Measurements from ENCODE around the gene LCN2.
A peak's percentile ranks its signal among the peaks of the same experiment; 100 is the strongest.

LCN2 gene

GRCh38 chr9:128151309-128152132 lies 2.3 kb downstream of the LCN2 start:
- DNase-seq: no peak

DNA sequence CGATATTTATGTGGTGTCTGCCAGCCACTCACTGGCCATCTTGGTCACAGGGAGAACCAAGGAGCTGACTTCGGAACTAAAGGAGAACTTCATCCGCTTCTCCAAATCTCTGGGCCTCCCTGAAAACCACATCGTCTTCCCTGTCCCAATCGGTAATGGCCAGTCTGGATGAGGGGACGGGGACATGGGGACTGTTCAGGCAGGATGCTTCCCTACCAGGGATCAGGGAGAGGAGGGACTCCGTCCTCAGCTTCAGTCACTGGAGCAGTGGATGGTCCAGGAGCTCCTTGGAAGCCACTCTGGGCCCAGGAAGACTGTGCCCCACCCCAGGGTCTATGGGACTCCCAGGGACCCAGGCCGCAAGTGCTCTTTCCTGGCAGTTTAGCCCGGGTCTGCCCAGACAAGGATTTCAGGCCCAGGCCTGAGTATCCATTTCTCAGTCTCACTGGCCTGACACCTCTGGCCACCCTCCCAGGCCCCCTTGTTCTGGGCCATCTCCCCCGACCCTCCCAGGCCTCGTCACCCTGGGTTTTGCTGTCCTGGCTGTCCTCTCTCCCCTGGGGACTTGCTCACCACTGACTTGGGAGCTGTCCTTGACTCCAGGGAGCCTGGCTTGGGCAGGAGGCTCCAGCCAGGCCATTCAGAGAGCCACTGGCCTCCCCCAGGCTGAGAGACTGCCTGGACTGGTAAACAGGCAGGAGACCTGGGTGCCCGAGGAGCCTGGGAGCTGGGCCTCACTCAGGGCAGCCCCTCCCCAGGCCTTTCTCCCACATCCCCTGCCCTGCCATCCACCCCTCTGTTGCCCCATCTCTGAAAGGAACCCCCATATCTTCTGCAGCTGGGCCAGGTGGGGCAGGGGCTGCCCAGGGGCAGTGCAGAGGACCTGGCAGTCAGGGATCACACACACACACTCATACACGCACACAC lies 3.1 kb downstream of the LCN2 start:
- DNase-seq: no peak

GRCh38 chr9:128153060-128153946 lies 4.0 kb downstream of the LCN2 start:
- DNase-seq: no peak

DNA sequence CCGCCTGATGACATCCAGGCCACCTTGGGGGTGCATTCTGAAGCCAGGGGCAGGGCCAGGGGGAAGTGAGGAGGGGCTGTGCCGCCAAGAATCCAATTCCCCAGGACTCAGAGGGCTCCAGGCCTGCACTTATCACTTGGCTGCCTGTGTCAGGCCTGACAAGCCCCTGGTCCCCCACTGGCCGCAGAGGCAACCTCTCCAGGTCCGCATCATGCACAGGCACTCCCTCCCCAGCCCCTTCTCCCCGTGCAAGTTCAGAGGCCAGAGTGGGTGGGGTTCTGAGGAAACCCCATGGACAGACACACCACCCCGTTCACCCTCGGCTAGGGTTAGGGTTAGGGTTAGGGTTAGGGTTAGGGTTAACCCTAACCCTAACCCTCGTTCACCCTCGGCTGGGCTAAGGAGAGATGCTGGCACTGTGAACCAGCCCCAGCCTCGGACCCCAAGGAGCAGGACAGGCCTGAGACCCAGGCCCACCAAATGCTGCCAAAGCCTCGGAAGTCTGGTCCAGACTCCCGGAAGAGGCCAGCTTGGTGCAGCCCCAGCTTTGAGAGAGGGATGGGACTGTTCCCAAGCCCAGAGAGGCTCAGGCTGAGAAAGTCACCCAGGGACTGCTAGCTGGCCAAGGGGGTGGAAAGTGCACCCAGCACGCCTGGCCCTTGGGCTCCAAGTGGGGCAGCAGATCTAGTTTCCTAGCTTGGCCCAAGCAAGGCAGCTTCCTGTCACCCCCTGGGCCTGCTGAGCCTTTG lies 4.9 kb downstream of the LCN2 start:
- no peak for DNase-seq

- no peak for DNase-seq
Observed at GRCh38 chr9:128155736-128156500, 6.7 kb downstream of the LCN2 start.

DNA sequence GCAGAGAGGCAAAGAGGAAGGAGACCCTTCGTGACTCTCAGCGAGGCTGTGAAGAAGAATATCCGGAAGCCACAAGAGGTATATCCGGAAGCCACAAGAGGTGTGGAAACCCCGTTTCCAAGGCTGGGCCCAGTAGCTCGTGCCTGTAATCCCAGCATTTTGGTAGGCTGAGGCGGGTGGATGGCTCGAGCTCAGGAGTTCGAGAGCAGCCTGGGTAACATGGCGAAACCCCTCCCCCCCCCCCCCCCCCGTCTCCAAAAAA lies 10.2 kb downstream of the LCN2 start:
- peak; percentile 50 for DNase-seq

GRCh38 chr9:128159784-128160602 lies 10.7 kb downstream of the LCN2 start, which contains the start of gene BBLN:
Gene BBLN, plus strand, starts transcription at chr9:128160265. Its CDS starts 143 bp downstream, at chr9:128160408.
- peak; percentile 92 for DNase-seq

GRCh38 chr9:128160603-128160987 lies 11.3 kb downstream of the LCN2 start:
- DNase-seq: peak; percentile 9

- no peak for DNase-seq
Observed at GRCh38 chr9:128161215-128161902, 12.1 kb downstream of the LCN2 start.

- no peak for DNase-seq
Observed at GRCh38 chr9:128162215-128163026, 13.2 kb downstream of the LCN2 start.

- no peak for DNase-seq
Observed at GRCh38 chr9:128163027-128163515, 13.8 kb downstream of the LCN2 start.

DNA sequence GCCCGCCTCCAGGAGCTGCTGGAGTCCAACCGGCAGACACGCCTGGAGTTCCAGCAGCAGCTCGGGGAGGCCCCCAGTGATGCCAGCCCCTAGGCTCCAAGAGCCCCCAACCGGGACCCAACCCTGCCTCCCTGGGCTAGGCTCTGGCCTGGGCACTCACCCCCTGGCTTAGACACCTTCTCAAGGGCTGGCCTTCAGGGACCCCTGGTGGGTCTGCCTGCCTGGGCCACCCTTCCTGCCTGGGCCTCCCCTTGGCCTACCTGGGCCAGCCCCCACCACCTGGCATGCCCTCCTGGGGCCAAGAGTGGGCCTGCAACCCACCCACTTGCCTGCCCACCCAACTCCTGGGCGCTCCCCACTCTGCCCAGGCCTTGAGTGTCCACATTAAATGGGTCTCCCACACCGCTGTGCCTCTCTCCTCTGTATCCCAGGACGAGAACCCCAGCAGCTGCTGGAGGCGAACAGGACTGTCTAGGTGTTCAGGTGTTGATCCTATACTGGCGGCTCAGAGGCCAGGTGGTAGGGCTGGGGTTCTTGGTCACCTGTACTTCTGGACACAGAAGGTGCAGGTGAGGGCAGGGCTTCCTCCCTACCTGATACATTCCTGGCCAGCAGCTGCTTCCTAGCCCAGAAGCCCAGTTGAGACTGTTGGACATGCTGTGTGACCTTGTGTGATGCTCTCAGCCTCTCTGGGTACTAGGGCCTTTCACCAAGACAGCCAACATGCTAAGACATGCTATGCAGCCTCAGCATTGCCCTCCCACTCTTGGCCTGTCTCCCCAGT lies 14.5 kb downstream of the LCN2 start:
- DNase-seq: no peak

GRCh38 chr9:128164307-128164885 lies 15.1 kb downstream of the LCN2 start:
- no peak for DNase-seq

DNA sequence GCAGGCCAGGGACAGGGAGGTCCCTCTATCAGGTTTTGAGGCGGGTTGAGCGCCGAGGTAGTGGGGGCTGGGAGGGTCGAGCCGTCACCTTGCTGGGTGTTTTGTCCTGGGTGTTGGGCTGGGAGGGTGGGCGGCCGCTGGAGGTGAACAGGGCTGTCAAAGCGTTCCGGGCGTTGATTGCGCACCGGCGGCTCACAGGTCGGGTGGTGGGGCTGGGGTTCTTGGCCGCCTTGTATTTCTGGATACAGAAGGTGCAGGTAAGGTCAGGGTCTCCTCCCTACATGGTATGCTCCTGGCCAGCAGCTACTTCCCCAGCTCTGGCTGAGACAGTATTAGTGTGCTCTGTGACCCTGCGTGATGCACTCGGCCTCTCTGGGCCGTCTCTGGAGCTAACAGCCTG lies 16.9 kb downstream of the LCN2 start:
- DNase-seq: no peak

DNA sequence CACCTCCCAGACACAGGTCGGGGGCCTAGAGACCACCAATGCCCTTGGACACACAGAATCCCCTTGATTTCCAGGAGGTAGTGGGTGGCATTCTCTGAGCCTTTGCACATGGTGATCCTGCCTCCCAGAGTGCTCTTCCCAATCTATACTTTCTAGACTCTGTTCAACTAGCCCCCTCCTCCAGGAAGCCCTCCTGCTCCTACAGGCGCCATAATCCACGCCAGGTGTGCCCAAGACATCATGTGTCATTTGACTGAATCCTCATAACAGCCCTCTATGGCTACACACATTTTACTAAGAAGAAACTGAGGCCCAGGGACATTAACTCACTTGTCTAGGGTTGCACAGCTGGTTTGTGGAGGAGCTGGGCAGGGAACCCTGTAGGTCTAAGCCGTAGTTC lies 18.0 kb downstream of the LCN2 start:
- no peak for DNase-seq

DNA sequence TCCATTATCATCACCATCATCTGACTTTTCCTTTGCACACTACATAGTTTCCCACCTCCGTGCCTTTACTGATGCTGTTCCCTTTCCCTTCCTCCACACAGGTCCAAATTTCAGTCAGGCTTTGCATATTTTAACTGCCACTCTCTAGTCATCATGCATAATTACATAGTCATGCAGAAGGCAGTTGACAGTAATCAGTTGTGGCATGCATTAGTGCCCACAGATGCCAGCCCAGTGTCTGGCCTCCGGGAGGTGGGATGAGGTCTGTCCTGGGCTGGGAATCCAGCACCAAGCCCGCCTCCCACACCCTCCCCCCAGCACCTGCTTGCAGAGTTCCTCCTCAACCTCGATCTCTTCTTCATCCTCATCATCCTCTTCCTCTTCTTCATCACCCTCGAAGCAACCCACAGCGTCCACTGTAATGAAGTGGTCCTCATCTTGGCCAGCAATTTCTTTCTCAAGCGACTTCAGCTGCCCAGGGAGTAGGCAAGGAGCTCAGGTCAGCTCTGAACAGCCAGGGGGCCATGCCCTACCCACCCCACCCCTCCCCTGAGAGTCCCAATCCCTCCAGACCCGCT lies 19.6 kb downstream of the LCN2 start:
- no peak for DNase-seq

DNA sequence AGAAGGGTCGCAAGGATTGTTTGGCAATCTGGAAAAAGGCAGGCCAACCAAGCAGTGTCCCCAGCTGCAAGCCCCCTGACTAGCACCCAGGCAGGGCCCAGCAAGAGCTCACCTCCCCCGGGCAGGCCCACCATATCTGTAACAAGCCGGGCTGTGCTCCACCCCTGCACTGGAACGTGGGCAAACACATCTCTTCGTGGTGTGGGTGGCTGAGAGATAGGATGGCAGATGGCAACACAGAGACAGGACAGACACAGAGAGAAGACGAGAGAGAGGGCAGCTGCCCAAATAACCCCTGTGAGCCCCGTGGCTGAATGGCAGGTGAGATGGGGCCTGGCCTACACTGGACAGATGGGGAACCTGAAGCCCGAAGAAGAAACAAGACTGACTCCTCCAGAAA lies 20.2 kb downstream of the LCN2 start:
- DNase-seq: no peak

Measured in activated effector memory CD4-positive, alpha-beta T cell treated with Interleukin-2 at 50 U/mL for 16 hours (primary cell).